Measurements from ENCODE around the gene SLC66A1.

- TF ChIP-seq TAF1 (IDR thresholded peaks at IDR 0.05; ENCODE audit: borderline replicate concordance, insufficient read depth, low read length) (no peak), POLR2AphosphoS5 (IDR thresholded peaks at IDR 0.05; ENCODE audit: low read depth, low read length) (no peak)
These were observed 883 bp downstream of the SLC66A1 start for GRCh38 chr1:19312782-19313635.
